Osteocyte (in vitro differentiated cells): Measurements from ENCODE around the gene CKLF. TPM values are rescaled to one million over a fixed set of nuclear protein-coding genes. Genes with fewer than 3 reads are reported as not detected.
"Not testable (repeated sequence)": the region's sequence is repeated elsewhere in the genome, so short reads cannot be mapped to it uniquely, and the experiment has no call there.

Experiments used
- DNase-seq: peaks from one replicate; pipeline ENCODE4 v3.0.0; 2021; ENCODE audit warnings: mixed read lengths; ENCODE audit not compliant: unreplicated experiment; ENCODE audit errors: extremely low spot score
- H3K27ac Mint-ChIP-seq: one replicate; pipeline ENCODE4 v1.8.0; 2021; ENCODE audit warnings: mild to moderate bottlenecking, mixed read lengths; ENCODE audit not compliant: unreplicated experiment
- H3K27me3 Mint-ChIP-seq: one replicate; pipeline ENCODE4 v1.8.0; 2021; ENCODE audit warnings: mixed read lengths; ENCODE audit not compliant: unreplicated experiment
- H3K36me3 Mint-ChIP-seq: one replicate; pipeline ENCODE4 v1.8.0; 2021; ENCODE audit warnings: mixed read lengths; ENCODE audit not compliant: unreplicated experiment
- H3K4me1 Mint-ChIP-seq: one replicate; pipeline ENCODE4 v1.8.0; 2021; ENCODE audit warnings: mixed read lengths; ENCODE audit not compliant: unreplicated experiment
- H3K4me3 Mint-ChIP-seq: one replicate; pipeline ENCODE4 v1.8.0; 2021; ENCODE audit warnings: mild to moderate bottlenecking, moderate library complexity, mixed read lengths; ENCODE audit not compliant: unreplicated experiment
- H3K9me3 Mint-ChIP-seq: one replicate; pipeline ENCODE4 v1.8.0; 2021; ENCODE audit warnings: mixed read lengths; ENCODE audit not compliant: unreplicated experiment
- total RNA-seq: library from RNA; stranded (reverse); gene quantifications from 2 replicates; pipeline ENCODE4 v1.2.1, GENCODE V29; 2021
- TF ChIP-seq, protein P1 (sequence below): fragments of 200-600 bp; sonication (generic); IDR thresholded peaks from 2 replicates; pipeline ENCODE4 v1.5.0; 2021; ENCODE audit warnings: antibody characterized with exemption, mild to moderate bottlenecking, moderate library complexity

CKLF gene
- total RNA-seq, 1 donor from 2014 or later, result 41.5 TPM

DNA sequence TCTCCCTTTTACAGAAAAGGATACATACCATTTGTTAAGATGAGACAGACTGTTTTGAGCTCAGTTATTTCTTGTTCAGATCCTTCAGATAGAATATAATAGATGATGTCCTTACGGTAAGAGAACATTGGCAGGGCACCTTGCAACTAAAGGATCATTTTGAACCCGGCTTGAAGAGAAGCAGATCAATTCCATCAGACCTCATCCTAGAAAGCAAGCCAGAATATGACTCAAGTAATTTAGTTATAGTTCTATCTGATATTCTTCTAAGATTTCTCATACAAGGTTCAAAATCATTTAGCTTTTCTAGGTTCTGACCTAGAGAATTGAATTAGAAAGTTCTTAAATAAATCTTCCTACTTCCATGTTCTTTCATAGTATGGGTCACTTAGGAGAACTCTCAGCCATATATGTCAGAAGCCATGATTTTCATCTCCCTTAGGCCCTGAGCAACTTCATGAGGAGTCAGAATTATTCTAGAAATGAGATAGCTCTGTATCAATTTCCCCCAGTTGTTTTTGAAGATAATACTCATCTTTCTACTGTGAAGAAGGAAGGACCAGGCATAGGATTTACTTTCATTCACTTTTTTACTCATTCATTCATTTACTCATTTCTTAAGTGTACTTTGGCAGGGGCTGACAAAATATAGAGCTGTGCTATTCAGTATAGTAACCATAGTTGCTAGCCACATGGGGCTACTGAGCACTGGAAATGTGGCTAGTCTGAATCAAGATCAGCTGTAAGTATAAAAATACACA, 11.4 kb downstream of the CKLF start:
- Mint-ChIP-seq H3K27me3 (no peaks in the 10 kb centered on the region), H3K9me3 (no peaks in the 10 kb centered on the region), H3K27ac (no peak overlapping the region), H3K36me3 (peaks cover 26% of the 10 kb centered on the region), H3K4me1 (peaks cover 2% of the 10 kb centered on the region), H3K4me3 (no peak overlapping the region)
- DNase-seq, result no peak
- TF ChIP-seq, protein P1, sequence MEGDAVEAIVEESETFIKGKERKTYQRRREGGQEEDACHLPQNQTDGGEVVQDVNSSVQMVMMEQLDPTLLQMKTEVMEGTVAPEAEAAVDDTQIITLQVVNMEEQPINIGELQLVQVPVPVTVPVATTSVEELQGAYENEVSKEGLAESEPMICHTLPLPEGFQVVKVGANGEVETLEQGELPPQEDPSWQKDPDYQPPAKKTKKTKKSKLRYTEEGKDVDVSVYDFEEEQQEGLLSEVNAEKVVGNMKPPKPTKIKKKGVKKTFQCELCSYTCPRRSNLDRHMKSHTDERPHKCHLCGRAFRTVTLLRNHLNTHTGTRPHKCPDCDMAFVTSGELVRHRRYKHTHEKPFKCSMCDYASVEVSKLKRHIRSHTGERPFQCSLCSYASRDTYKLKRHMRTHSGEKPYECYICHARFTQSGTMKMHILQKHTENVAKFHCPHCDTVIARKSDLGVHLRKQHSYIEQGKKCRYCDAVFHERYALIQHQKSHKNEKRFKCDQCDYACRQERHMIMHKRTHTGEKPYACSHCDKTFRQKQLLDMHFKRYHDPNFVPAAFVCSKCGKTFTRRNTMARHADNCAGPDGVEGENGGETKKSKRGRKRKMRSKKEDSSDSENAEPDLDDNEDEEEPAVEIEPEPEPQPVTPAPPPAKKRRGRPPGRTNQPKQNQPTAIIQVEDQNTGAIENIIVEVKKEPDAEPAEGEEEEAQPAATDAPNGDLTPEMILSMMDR, result no peak

DNA sequence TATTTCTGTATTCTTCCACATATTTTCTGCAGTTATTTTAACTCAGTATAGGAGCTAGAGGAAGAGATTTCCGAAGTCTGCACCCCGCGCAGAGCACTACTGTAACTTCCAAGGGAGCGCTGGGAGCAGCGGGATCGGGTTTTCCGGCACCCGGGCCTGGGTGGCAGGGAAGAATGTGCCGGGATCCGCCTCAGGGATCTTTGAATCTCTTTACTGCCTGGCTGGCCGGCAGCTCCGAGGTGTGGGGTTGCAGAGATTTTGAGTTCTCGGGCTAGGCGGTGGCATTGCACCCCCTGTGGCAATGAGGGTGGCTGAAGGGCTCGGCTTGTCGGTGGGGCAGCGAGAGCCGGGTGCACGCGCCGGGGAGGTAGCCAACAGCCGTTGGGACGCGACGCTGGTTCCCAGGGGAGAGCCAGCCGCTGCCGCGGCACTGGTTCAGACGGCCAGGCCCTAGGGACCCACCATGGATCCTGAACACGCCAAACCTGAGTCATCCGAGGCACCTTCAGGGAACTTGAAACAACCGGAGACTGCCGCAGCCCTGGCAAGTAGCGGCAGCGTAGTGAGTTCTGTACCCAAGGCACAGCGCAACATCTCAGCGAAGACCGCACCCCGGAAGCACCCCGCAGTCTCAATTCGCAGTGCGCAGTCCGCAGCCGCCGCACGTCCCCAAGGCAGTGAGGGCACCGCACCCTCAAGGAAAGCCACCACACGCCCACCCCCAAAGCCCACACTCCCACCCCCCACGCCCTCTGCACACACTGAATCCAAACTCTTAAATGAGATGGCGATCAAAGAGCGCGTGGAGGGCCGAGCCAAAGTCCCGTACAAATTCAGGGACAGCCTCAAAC, 13.9 kb downstream of the CKLF start, which contains the start of gene CMTM1:
CMTM1 (plus strand) TSS at position 389 of the 851 bp plus-strand sequence; CDS start at position 464, 75 bp downstream.
- no peaks in the 10 kb centered on the region for H3K27me3 Mint-ChIP-seq
- no peaks in the 10 kb centered on the region for H3K9me3 Mint-ChIP-seq

DNA sequence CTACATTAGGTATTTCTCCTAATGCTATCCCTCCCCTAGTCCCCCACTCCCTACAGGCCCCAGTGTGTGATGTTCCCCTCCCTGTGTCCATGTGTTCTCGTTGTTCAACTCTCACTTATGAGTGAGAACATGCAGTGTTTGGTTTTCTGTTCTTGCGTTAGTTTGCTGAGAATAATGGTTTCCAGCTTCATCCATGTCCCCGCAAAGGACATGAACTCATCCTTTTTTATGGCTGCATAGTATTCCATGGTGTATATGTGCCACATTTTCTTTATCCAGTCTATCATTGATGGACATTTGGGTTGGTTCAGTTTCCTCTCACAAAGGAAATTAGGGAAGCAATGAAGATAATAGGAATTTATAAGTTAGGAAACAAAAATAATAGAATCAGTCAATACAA, 14.9 kb downstream of the CKLF start:
- Mint-ChIP-seq H3K36me3 (peaks cover 16% of the 10 kb centered on the region), H3K4me1 (peaks cover 30% of the 10 kb centered on the region)
- H3K9me3 Mint-ChIP-seq, H3K4me3 Mint-ChIP-seq, H3K27me3 Mint-ChIP-seq, H3K27ac Mint-ChIP-seq: not testable (repeated sequence)
- DNase-seq, result peak; percentile 7

More for the DNA sequence above, 13.9 kb downstream of the CKLF start, which contains the start of gene CMTM1:
- no peak within 1 kb of the TSS for H3K27ac Mint-ChIP-seq
- peak; percentile 82 for DNase-seq
- H3K4me1 Mint-ChIP-seq, result peaks cover 22% of the 10 kb centered on the region
- no peak within 1 kb of the TSS for H3K4me3 Mint-ChIP-seq
- H3K36me3 Mint-ChIP-seq, result peaks cover 18% of the 10 kb centered on the region
- TF ChIP-seq, protein P1, result no peak

DNA sequence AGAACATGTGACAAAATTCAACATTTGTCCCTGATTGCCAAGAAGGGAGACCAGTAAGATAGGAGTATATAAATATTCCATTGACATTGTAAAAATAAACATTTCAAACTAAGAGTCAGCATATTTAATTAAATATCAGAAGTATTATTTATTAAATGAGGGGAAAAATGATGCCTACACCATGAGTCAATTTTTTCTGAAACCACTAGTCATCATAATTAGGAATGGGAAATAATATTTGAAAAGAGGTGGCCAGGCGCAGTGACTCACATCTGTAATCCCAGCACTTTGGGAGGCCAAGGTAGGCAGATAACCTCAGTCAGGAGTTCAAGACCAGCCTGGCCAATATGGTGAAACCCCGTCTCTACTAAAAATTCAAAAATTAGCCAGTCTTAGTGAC, 16.0 kb downstream of the CKLF start:
- peaks cover 16% of the 10 kb centered on the region for H3K36me3 Mint-ChIP-seq
- no peak overlapping the region for H3K4me3 Mint-ChIP-seq
- peaks cover 40% of the 10 kb centered on the region for H3K4me1 Mint-ChIP-seq
- H3K27me3 Mint-ChIP-seq, result no peaks in the 10 kb centered on the region
- no peak overlapping the region for H3K27ac Mint-ChIP-seq
- no peak for DNase-seq
- TF ChIP-seq, protein P1, result no peak
- H3K9me3 Mint-ChIP-seq, result no peaks in the 10 kb centered on the region

DNA sequence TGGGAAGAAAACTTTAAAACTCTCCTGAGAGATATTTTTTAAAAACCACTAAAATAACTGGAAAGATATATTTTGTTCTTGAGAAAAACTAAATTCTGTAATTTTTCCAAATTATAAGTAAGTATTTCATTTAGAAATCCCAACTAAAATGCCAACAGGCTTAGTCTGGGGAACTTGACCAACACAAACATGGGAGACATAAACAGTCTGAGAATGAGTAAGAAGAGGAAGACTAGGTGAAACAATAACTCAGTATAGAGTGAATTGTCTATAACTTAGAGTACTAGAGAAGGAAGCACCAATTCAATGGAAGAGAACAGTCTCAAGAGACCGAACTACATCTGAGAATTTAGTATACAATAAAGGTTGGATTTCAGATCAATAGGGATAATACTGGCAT, 16.8 kb downstream of the CKLF start:
- no peak for DNase-seq
- peaks cover 13% of the 10 kb centered on the region for H3K36me3 Mint-ChIP-seq
- H3K4me1 Mint-ChIP-seq, result peaks cover 43% of the 10 kb centered on the region
- H3K27ac Mint-ChIP-seq, result peak overlapping the region; percentile 2
- no peak overlapping the region for H3K4me3 Mint-ChIP-seq
- H3K9me3 Mint-ChIP-seq, result no peaks in the 10 kb centered on the region
- no peaks in the 10 kb centered on the region for H3K27me3 Mint-ChIP-seq
- TF ChIP-seq, protein P1, result no peak
